Kidney (tissue), 14 donors: Measurements from ENCODE around the gene CREBL2. TPM values are rescaled to one million over a fixed set of nuclear protein-coding genes. Genes with fewer than 3 reads are reported as not detected.
A peak's percentile ranks its signal among the peaks of the same experiment; 100 is the strongest.

Source experiments
- DNase-seq, 5 donors: peaks; one replicate each; pipeline ENCODE4 v3.0.0-alpha.2; 2013 to 2020
- FAIRE-seq: peaks from 2 replicates; lab custom pipeline; 2012; peaks lifted over from hg19 to GRCh38; lab: Jason Lieb, UNC
- H3K27ac ChIP-seq, 2 donors: one replicate each; pipeline ENCODE4 v1.7.0; 2013; ENCODE audit warnings: low read depth in 2 of 2, low read length in 2 of 2, inconsistent platforms in 1 of 2
- H3K27me3 ChIP-seq: one replicate; pipeline ENCODE4 v1.7.1; 2013; ENCODE audit warnings: low read length, inconsistent platforms; ENCODE audit not compliant: control insufficient read depth, insufficient read depth
- H3K36me3 ChIP-seq, 3 donors: one replicate each; pipeline versions ENCODE4 v1.7.0 to v1.7.1; 2013; ENCODE audit warnings: low read length in 3 of 3, control low read depth in 1 of 3, inconsistent platforms in 1 of 3; ENCODE audit not compliant: insufficient read depth in 3 of 3, control insufficient read depth in 2 of 3
- H3K4me1 ChIP-seq, 3 donors: one replicate each; pipeline versions ENCODE4 v1.7.0 to v1.7.1; 2013; ENCODE audit warnings: low read length in 3 of 3, inconsistent platforms in 1 of 3, low read depth in 1 of 3; ENCODE audit not compliant: control insufficient read depth in 2 of 3, insufficient read depth in 2 of 3
- H3K4me3 ChIP-seq, 3 donors: one replicate each; pipeline versions ENCODE4 v1.7.0 to v1.8.1; 2013; ENCODE audit warnings: low read length in 3 of 3, control low read depth in 1 of 3, inconsistent platforms in 1 of 3
- H3K9ac ChIP-seq, 3 donors: one replicate each; pipeline versions ENCODE4 v1.7.0 to v1.7.1; 2013; ENCODE audit warnings: low read length in 3 of 3, control low read depth in 1 of 3, inconsistent platforms in 1 of 3
- H3K9me3 ChIP-seq, 3 donors: one replicate each; pipeline versions ENCODE4 v1.7.0 to v1.7.1; 2013; ENCODE audit warnings: low read length in 3 of 3, control low read depth in 1 of 3, inconsistent platforms in 1 of 3; ENCODE audit not compliant: control insufficient read depth in 2 of 3, insufficient read depth in 1 of 3
- CTCF ChIP-seq: IDR thresholded peaks from 3 replicates; pipeline ENCODE4 v1.5.1; 2012; ENCODE audit warnings: mild to moderate bottlenecking, moderate library complexity, borderline replicate concordance; ENCODE audit not compliant: insufficient read depth; ENCODE audit errors: extremely low read depth
- intact Hi-C: fragments of 100-400 bp; cut with DNase I; formaldehyde crosslinking; loops from one replicate; pipeline ENCODE4 v1.11.1; 2022
- polyA plus RNA-seq: library from polyadenylated mRNA; stranded (reverse); fragments of 350-450 nt; fragmentation: Illumina TruSeq; extraction: RNeasy Lipid Tissue Mini Kit (QIAGEN cat#74804); gene quantifications from one replicate; pipeline ENCODE4 v1.2.3, GENCODE V29; 2014; ENCODE audit warnings: low read depth, low replicate concordance; ENCODE audit not compliant: insufficient read depth
- total RNA-seq: library from RNA; stranded (reverse); fragmentation: NEBNext Ultra II Directional; extraction: Animal tissue kit (Norgen Biotek cat#: 25700); gene quantifications from one replicate; pipeline ENCODE4 v1.2.1, GENCODE V29; 2021
- donor health status: control.
- donor health status: control.
- donor health status: control.
- donor health status: control.
- donor health status: control.
- donor health status: DM: yes; HTN: yes; CAD: no.
- donor health status: Normal renal cell carcinoma (clear cell type).

CREBL2 gene
- total and polyA plus RNA-seq, 2 donors from 2014 or later, result 35.8 to 38.6 TPM

- FAIRE-seq (no peak), DNase-seq (no peak)
- TF ChIP-seq CTCF, result no peak
- H3K9ac ChIP-seq, result no peak overlapping the region
- H3K4me3 ChIP-seq, result peak overlapping the region in 2 of 3 donors; percentile 90 to 91
- peaks cover 0 to 5% (median 0%) of the 10 kb centered on the region in 3 donors for H3K4me1 ChIP-seq
- H3K27me3 ChIP-seq, result no peaks in the 10 kb centered on the region
- H3K36me3 ChIP-seq, result no peaks in the 10 kb centered on the region
- H3K9me3 ChIP-seq, result no peaks in the 10 kb centered on the region
- intact Hi-C loops, result no loop called here
- H3K27ac ChIP-seq, result peak overlapping the region; percentile 85 to 91
Observed at GRCh38 chr12:12610711-12611110, 965 bp upstream of the CREBL2 start.

- intact Hi-C loops, result no loop called here
- Histone ChIP-seq H3K36me3 (no peaks in the 10 kb centered on the region), H3K4me1 (peaks cover 0 to 7% (median 5%) of the 10 kb centered on the region in 3 donors), H3K27me3 (no peaks in the 10 kb centered on the region), H3K27ac (peak overlapping the region; percentile 85 to 91), H3K9ac (peak overlapping the region; percentile 63 to 74 (median 74)), H3K4me3 (peak overlapping the region; percentile 54 to 91 (median 90)), H3K9me3 (no peaks in the 10 kb centered on the region)
- no peak for FAIRE-seq
- peak in 2 of 5 donors; percentile 71 to 78 for DNase-seq
- TF ChIP-seq CTCF, result no peak
Observed at GRCh38 chr12:12612358-12612757, 682 bp downstream of the CREBL2 start.

- H3K4me3 ChIP-seq, result no peak overlapping the region
- H3K4me1 ChIP-seq, result peaks cover 0 to 7% (median 5%) of the 10 kb centered on the region in 3 donors
- DNase-seq (peak in 1 of 5 donors; percentile 14), FAIRE-seq (no peak)
- no peak for TF ChIP-seq CTCF
- H3K9ac ChIP-seq, result no peak overlapping the region
- intact Hi-C loops, result no loop called here
- no peak overlapping the region for H3K27ac ChIP-seq
- no peaks in the 10 kb centered on the region for H3K27me3 ChIP-seq
- H3K36me3 ChIP-seq, result no peaks in the 10 kb centered on the region
- no peaks in the 10 kb centered on the region for H3K9me3 ChIP-seq
Observed at GRCh38 chr12:12613344-12613743, 1.7 kb downstream of the CREBL2 start.

GRCh38 chr12:12614342-12614741, 2.7 kb downstream of the CREBL2 start:
- FAIRE-seq (no peak), DNase-seq (no peak)
- no peaks in the 10 kb centered on the region for H3K27me3 ChIP-seq
- no peak overlapping the region for H3K9ac ChIP-seq
- H3K4me1 ChIP-seq, result peaks cover 0 to 7% (median 5%) of the 10 kb centered on the region in 3 donors
- no peak overlapping the region for H3K27ac ChIP-seq
- no peaks in the 10 kb centered on the region for H3K36me3 ChIP-seq
- H3K4me3 ChIP-seq, result no peak overlapping the region
- no peaks in the 10 kb centered on the region for H3K9me3 ChIP-seq
- intact Hi-C loops, result no loop called here
- no peak for TF ChIP-seq CTCF
